ENCODE data around the gene RFT1. TPM values are rescaled to one million over a fixed set of nuclear protein-coding genes. Genes with fewer than 3 reads are reported as not detected.

RFT1 gene
- polyA plus RNA-seq, 3 donors: 8.2 to 34.9 (median 25.6) TPM

DNA sequence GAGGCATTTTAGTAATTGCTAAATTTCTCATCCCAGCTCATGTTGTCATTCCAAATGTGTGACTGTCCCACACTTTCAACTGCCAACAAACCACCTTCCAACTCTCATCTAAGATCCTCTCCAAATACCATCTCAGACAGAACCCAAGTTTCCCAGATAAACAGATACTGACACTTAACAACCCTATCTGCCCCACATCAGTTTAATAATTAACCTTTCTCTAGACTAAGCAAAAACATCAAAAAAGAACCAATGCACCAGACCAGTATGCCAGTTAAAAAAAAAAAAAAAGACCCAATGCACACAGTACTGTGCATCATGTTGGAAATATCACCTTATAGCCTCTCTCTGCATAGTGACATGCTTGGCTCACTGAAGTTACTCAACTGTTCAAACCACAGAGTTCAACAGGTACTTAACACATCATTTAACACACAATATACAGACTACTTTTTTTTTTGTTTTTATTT lies 89.8 kb downstream of the RFT1 start:
- Histone ChIP-seq H3K4me2 (replicated peaks; ENCODE audit: extremely low read depth, low read length, poor library complexity, severe bottlenecking) (no peak overlapping the region), H3K27ac (ENCODE audit: low read depth in 1 of 2, low read length in 2 of 2) (no peak overlapping the region), H3K4me3 (replicated peaks in 1 of 3; ENCODE audit: low read depth in 2 of 3, low read length in 3 of 3) (no peak overlapping the region), H3K36me3 (replicated peaks in 1 of 2; ENCODE audit: control insufficient read depth in 1 of 2, insufficient read depth in 2 of 2, low read length in 2 of 2) (no peaks in the 10 kb centered on the region), H3K79me2 (ENCODE audit: insufficient read depth, low read length) (peaks cover 31% of the 10 kb centered on the region), H2AFZ (ENCODE audit: insufficient read depth, low read depth, low read length, poor library complexity, severe bottlenecking) (no peak overlapping the region), H3K9ac (ENCODE audit: insufficient read depth, low read length, poor library complexity, severe bottlenecking) (no peak overlapping the region), H3K9me3 (replicated peaks in 1 of 2; ENCODE audit: control insufficient read depth in 1 of 2, insufficient read depth in 1 of 2, low read length in 2 of 2) (no peaks in the 10 kb centered on the region), H4K20me1 (ENCODE audit: insufficient read depth, low read length) (no peaks in the 10 kb centered on the region), H3K4me1 (ENCODE audit: control insufficient read depth in 1 of 2, insufficient read depth in 2 of 2, low read length in 2 of 2) (peaks cover 5 to 9% of the 10 kb centered on the region in 2 donors), H3K27me3 (ENCODE audit: control insufficient read depth in 2 of 2, insufficient read depth in 2 of 2, low read length in 2 of 2) (peaks cover 0 to 19% of the 10 kb centered on the region in 2 donors)
- Mint-ChIP-seq H3K9me3 (peaks cover 0 to 2% (median 0%) of the 10 kb centered on the region in 7 donors), H3K4me1 (peaks cover 14% of the 10 kb centered on the region), H3K27me3 (ENCODE audit: low read depth in 3 of 3) (peaks cover 6 to 25% (median 15%) of the 10 kb centered on the region in 3 donors), H3K4me3 (no peak overlapping the region), H3K36me3 (peaks cover 0 to 3% of the 10 kb centered on the region in 2 donors), H3K27ac (peak overlapping the region in 1 of 7 donors; percentile 57)
- intact Hi-C loops (cut with micrococcal nuclease): no loop called here
- no peak for TF ChIP-seq CTCF (IDR thresholded peaks at IDR 0.05)
- no peak for DNase-seq

GRCh38 chr3:53039376-53039752 lies 90.9 kb downstream of the RFT1 start:
- no peaks in the 10 kb centered on the region for H3K36me3 Mint-ChIP-seq
- H3K4me3 ChIP-seq (replicated peaks in 1 of 3; ENCODE audit: low read depth in 2 of 3, low read length in 3 of 3): no peak overlapping the region
- H3K27ac ChIP-seq (ENCODE audit: low read depth in 1 of 2, low read length in 2 of 2): no peak overlapping the region
- no peak overlapping the region for H3K9ac ChIP-seq (ENCODE audit: insufficient read depth, low read length, poor library complexity, severe bottlenecking)
- peaks cover 10% of the 10 kb centered on the region for H3K4me1 Mint-ChIP-seq
- H3K4me2 ChIP-seq (replicated peaks; ENCODE audit: extremely low read depth, low read length, poor library complexity, severe bottlenecking): no peak overlapping the region
- DNase-seq: no peak
- no peak overlapping the region for H2AFZ ChIP-seq (ENCODE audit: insufficient read depth, low read depth, low read length, poor library complexity, severe bottlenecking)
- H3K79me2 ChIP-seq (ENCODE audit: insufficient read depth, low read length): peaks cover 30% of the 10 kb centered on the region
- no peak overlapping the region for H3K27ac Mint-ChIP-seq
- no peaks in the 10 kb centered on the region for H3K9me3 ChIP-seq (replicated peaks in 1 of 2; ENCODE audit: control insufficient read depth in 1 of 2, insufficient read depth in 1 of 2, low read length in 2 of 2)
- no peaks in the 10 kb centered on the region for H3K36me3 ChIP-seq (replicated peaks in 1 of 2; ENCODE audit: control insufficient read depth in 1 of 2, insufficient read depth in 2 of 2, low read length in 2 of 2)
- no peak overlapping the region for H3K4me3 Mint-ChIP-seq
- peaks cover 4 to 20% (median 10%) of the 10 kb centered on the region in 3 donors for H3K27me3 Mint-ChIP-seq (ENCODE audit: low read depth in 3 of 3)
- peaks cover 3 to 4% of the 10 kb centered on the region in 2 donors for H3K4me1 ChIP-seq (ENCODE audit: control insufficient read depth in 1 of 2, insufficient read depth in 2 of 2, low read length in 2 of 2)
- peaks cover 0 to 14% of the 10 kb centered on the region in 2 donors for H3K27me3 ChIP-seq (ENCODE audit: control insufficient read depth in 2 of 2, insufficient read depth in 2 of 2, low read length in 2 of 2)
- no CpG with 5 or more reads among the region's 2 CpGs for WGBS (ENCODE audit: insufficient coverage)
- H3K9me3 Mint-ChIP-seq: peaks cover 0 to 2% (median 0%) of the 10 kb centered on the region in 7 donors
- TF ChIP-seq CTCF (IDR thresholded peaks at IDR 0.05): no peak
- intact Hi-C loops (cut with micrococcal nuclease): no loop called here
- H4K20me1 ChIP-seq (ENCODE audit: insufficient read depth, low read length): no peaks in the 10 kb centered on the region

Measured in CD14-positive monocyte (primary cell).